ES-I3 (cell line): ENCODE data around the gene TTLL5.

Source experiments
- H3K36me3 ChIP-seq: 2 replicates; pipeline ENCODE4 v1.6.1; 2013; ENCODE audit warnings: mild to moderate bottlenecking, low read length, control low read depth, moderate library complexity; ENCODE audit not compliant: insufficient read depth
- H3K4me1 ChIP-seq: 2 replicates; pipeline ENCODE4 v1.6.1; 2013; ENCODE audit warnings: mild to moderate bottlenecking, control low read depth, low read length; ENCODE audit not compliant: insufficient read depth
- H3K9ac ChIP-seq: 2 replicates; pipeline ENCODE4 v1.6.1; 2013; ENCODE audit warnings: low read depth, mild to moderate bottlenecking, low read length, moderate library complexity
- H3K9me3 ChIP-seq: 2 replicates; pipeline ENCODE4 v1.6.1; 2013; ENCODE audit warnings: mild to moderate bottlenecking, low read length, moderate library complexity; ENCODE audit not compliant: control insufficient read depth, insufficient read depth

Gene TTLL5

GRCh38 chr14:75996488-75996887 lies 335.4 kb downstream of the TTLL5 start:
- H3K9ac ChIP-seq, result no peak overlapping the region
- no peaks in the 10 kb centered on the region for H3K4me1 ChIP-seq
- H3K9me3 ChIP-seq, result no peaks in the 10 kb centered on the region
- H3K36me3 ChIP-seq, result peaks cover 3% of the 10 kb centered on the region; the same call in 1 of the 2 replicates

DNA sequence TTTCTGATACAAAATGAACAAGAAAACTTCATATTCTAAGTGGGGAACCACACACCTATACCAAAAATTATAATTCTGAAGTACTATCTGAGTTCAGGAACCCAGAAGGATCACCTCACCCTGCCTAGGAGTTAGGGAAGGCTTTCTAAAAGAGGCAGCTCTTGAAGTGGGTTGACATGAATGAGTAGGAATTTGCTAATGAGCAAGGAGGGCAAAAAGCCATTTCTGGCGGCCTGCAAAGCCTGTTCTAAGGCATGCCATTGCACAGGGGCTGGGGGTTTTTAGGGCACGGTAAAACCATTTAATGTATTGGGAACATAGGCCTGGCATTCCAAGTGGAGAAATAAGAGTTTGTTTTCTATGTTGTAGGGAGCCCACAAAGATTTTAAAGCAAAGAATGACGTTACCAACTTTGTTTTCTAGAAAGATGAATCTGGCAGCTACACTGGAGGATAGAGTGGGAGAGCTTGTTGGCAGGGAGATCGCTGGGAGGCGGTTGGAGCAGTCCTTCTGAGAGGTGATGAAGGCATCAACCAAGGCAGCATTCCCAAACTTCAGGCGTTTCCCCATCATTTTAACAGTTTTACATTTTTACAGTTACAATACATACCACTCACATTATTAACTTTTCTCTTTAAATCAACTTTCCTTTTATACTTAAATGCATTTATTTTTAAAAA lies 338.6 kb downstream of the TTLL5 start:
- Histone ChIP-seq H3K4me1 (no peaks in the 10 kb centered on the region), H3K9ac (no peak overlapping the region), H3K36me3 (no peaks in the 10 kb centered on the region; the same call in 1 of the 2 replicates), H3K9me3 (no peaks in the 10 kb centered on the region)

GRCh38 chr14:76002383-76002782 lies 341.3 kb downstream of the TTLL5 start:
- Histone ChIP-seq H3K36me3 (peaks cover 5% of the 10 kb centered on the region; the same call in 1 of the 2 replicates), H3K9me3 (no peaks in the 10 kb centered on the region), H3K4me1 (no peaks in the 10 kb centered on the region), H3K9ac (no peak overlapping the region)
